Transverse colon (tissue), 3 donors: ENCODE data around the gene FOXD3.

Experiments used
- POLR2A ChIP-seq: fragments of 450-650 bp; IDR thresholded peaks from one replicate; pipeline ENCODE4 v1.6.1; 2016; ENCODE audit warnings: antibody characterized with exemption, mild to moderate bottlenecking, moderate library complexity
- TF ChIP-seq, protein P1 (sequence below), 5 experiments: fragments of 200-600 bp in 3 of 5; fragments of 450-650 bp in 2 of 5; sonication (generic) in 3 of 5; IDR thresholded peaks; 1 replicate in 2 of 5; 2 replicates in 3 of 5; pipeline ENCODE4 v1.5.1; 2016 to 2017; ENCODE audit warnings: antibody characterized with exemption in 5 of 5, inconsistent platforms in 3 of 5, mild to moderate bottlenecking in 2 of 5, moderate library complexity in 1 of 5

- TF ChIP-seq POLR2A: no peak
- TF ChIP-seq, protein P1, sequence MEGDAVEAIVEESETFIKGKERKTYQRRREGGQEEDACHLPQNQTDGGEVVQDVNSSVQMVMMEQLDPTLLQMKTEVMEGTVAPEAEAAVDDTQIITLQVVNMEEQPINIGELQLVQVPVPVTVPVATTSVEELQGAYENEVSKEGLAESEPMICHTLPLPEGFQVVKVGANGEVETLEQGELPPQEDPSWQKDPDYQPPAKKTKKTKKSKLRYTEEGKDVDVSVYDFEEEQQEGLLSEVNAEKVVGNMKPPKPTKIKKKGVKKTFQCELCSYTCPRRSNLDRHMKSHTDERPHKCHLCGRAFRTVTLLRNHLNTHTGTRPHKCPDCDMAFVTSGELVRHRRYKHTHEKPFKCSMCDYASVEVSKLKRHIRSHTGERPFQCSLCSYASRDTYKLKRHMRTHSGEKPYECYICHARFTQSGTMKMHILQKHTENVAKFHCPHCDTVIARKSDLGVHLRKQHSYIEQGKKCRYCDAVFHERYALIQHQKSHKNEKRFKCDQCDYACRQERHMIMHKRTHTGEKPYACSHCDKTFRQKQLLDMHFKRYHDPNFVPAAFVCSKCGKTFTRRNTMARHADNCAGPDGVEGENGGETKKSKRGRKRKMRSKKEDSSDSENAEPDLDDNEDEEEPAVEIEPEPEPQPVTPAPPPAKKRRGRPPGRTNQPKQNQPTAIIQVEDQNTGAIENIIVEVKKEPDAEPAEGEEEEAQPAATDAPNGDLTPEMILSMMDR (IDR thresholded peaks at IDR 0.05): no peak
Observed at GRCh38 chr1:63328781-63329180, 6.4 kb downstream of the FOXD3 start.
